CD4-positive, alpha-beta T cell treated with Interferon alpha-2 for 1 hour (primary cell): Measurements from ENCODE around the gene GRAP2.
"Not testable (repeated sequence)": the region's sequence is repeated elsewhere in the genome, so short reads cannot be mapped to it uniquely, and the experiment has no call there.

Experiments used
- DNase-seq, 2 donors: peaks; one replicate each; pipeline ENCODE4 v3.0.0-alpha.2; 2020 to 2022

Gene GRAP2

DNA sequence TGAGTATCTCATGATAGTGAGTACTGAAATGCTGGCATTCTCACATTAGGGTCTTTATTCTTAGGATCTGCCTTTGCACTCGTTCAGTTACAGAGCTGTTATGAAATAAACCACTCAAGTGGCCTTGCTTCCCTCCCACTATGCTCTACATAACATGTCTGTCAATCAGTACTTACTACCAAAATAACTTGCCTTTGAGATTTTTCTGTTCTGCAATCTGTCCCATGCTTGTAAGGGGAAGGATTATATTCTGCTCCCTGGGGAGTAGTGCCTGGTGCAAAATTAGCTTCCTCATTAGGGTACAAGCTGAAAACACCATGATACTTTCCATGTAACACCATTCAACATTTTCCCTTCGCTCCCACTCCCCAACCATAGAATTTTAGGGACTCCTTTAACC, 1.9 kb upstream of the GRAP2 start:
- peak in 1 of 2 donors; percentile 38 for DNase-seq

- DNase-seq = no peak
These were observed 772 bp downstream of the GRAP2 start for GRCh38 chr22:39901565-39902146.

GRCh38 chr22:39904024-39904423, 3.1 kb downstream of the GRAP2 start:
- not testable (repeated sequence) for DNase-seq

GRCh38 chr22:39904862-39905261, 4.0 kb downstream of the GRAP2 start:
- no peak for DNase-seq

DNA sequence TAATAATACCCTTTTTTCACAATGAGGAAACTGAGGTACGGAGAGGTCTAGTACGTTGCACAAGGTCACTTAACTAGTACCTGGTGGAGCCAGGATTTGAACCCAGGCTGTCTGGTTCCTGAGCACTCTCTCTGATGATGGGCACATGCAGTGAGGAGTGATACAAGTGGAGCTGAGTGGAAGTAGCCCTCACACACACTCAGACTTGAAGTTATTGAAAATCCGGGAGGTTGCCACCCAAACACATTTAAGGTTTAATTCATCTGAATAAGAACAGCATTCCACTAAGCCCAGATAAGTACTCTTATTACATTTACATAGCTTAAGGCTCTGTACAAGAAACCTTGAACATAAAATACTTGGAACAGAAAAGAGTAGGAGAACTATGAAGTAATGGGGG, 4.8 kb downstream of the GRAP2 start:
- DNase-seq = no peak

DNA sequence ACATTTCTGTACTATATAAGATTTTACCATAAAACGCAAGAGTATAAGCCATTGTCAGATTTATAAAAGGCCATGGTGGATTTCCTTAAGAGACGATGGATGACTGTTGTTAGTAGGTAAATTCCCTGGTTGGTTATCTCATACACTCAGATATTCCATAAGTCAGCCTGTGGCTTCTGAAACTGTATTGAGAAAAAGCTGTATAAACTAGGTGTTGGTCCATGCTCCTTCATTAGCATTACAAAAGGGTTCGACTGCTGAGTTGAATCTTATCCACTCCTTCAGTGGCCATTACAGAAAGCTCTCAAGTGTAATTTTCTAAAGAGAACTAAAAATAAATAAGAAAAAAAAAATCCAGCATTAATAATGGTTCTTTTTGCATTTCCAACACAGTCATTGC, 5.3 kb downstream of the GRAP2 start:
- no peak for DNase-seq

DNA sequence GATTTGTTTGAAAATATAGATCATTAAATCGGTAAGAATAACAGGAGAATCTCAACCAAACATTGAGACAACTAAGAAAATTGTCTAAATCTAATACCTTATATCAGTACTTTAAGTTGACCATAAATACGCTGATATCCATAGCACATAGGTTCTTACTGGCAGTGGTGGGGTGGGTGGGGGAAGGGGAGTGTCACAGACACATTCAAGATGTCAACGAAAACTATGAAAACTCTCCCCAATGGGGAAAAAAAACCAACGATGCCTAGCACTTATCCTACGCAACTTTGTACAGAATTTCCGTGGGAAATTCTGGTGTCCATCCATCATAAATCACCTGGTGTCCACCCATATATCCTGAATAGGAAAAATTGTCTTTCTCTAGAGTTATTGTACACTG, 6.2 kb downstream of the GRAP2 start:
- no peak for DNase-seq

DNA sequence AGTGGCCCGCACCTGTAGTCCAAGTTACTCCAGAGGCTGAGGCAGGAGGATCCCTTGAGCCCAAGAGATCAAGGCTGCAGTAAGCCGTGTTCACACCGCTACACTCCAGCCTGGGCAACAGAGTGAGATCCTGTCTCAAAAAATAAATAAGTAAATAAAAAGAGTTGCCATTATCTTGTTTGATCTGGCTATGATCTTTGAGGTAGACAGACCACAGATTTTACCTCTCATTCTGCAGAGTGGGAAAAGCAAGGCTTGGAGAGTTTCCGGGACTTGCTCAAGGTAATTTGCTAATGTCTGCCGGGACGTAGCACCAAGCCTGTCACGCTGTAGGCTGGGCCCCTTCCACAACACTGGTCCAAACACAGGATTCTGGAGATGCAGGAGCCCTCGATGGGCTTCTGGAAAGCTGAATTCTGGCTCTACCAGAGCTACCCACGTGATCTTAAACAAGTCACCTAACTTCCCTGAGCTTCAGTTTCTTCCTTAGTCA, 6.8 kb downstream of the GRAP2 start:
- no peak for DNase-seq

DNA sequence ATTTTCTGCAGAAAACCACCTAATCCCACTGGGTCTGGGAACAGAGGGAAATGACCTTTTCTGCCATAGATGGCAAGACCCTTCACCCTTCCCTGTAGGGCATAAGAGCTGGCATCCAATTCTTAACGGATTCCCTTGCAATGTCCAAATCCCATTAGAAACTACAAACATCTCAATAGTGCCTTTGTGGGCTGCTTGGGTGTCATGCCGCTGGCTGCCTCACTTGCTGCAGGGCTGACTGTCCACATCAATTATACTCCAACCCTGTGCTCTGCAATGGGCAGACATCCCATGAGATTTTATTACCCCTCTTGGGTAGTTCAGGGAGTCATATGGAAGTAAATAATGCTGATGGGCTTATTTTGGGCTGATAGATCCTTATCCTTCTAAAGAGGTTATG, 7.3 kb downstream of the GRAP2 start:
- no peak for DNase-seq

GRCh38 chr22:39908737-39909136, 7.9 kb downstream of the GRAP2 start:
- DNase-seq = no peak

DNA sequence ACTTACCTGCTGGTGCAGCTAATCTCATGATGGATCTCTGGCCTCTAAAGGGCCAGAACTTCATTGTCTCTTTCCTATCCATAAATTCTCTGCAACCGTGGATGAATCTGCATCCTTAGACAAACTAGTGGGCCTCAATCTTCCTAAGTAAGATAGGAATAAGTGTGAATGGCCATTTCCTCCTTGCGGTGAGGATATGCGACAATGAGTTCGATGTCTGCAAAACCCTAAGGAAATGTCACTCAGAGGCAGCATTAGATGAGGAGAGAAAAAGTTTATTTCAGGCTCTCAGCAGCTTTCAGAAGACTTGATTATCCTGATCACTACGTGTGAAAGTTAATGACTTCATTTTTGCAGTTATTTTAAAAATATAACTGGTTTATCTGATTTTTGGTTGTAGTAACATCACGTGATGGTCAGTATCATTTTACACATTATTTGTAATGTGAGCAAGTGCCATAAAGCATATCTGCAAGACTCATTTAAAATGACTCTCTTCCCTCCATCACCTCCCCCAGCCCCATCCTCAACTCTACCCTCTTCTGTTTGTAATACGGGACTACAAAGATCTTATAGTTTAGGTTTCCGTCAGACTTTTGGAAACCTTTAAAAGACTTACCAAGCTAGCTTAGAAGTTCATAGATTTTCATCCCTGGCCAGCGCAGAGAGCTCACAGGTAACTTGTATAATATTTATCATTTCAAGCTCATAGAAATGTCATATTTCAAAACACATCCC, 10.2 kb downstream of the GRAP2 start:
- no peak for DNase-seq

- DNase-seq = no peak
These were observed 12.4 kb downstream of the GRAP2 start for GRCh38 chr22:39913321-39913720.

GRCh38 chr22:39913886-39914285, 13.0 kb downstream of the GRAP2 start:
- no peak for DNase-seq

- no peak for DNase-seq
These were observed 13.7 kb downstream of the GRAP2 start for GRCh38 chr22:39914584-39914983.

DNA sequence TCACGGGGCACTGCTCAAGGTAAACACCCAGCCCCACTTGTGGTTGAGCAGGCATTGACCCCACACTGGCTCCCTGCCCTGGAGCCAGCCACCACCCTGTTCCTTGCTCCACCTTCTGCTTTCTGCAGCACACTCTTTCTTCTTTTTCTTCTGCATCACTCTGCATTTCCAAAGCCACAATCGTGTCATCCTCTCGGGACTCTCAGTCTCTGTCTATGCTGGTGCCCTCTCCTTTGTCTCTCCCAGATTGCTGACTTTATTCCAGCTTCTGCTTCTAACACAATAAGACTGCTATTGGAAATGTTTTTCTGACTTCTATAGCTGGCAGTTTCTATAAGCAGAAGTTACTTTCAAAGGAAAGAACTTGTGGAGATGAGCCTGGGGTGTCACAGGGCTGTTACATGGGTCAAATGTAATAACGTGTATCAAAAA, 14.4 kb downstream of the GRAP2 start:
- no peak for DNase-seq

GRCh38 chr22:39916496-39916895, 15.6 kb downstream of the GRAP2 start:
- DNase-seq = no peak

DNA sequence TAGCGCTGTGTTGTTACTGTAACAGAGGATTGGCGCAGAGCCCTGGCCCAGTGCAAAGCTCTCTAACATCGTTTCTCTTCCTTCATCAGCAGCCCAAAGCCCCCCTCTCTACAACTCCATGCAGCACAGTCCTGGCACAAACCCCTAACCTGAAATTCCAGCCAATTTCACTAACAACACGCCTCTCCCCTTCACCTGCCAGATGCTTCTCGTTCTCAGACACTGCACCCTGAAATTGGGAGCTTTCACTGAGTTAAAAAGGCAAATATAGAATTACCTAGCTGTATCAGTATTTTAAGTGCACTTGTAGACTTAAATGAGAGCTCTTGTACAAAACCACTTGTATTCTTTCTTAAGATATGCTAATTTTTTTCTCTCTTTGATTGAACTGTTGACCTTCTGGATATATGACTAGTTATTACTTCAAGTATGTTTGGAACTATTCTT, 16.3 kb downstream of the GRAP2 start:
- no peak for DNase-seq

GRCh38 chr22:39917776-39918495, 17.1 kb downstream of the GRAP2 start:
- DNase-seq = no peak

- peak; percentile 36 to 72 for DNase-seq
These were observed 19.4 kb downstream of the GRAP2 start for GRCh38 chr22:39920134-39920743.

GRCh38 chr22:39923696-39924095, 22.8 kb downstream of the GRAP2 start:
- no peak for DNase-seq

GRCh38 chr22:39924286-39924685, 23.4 kb downstream of the GRAP2 start:
- no peak for DNase-seq

- no peak for DNase-seq
These were observed 24.4 kb downstream of the GRAP2 start for GRCh38 chr22:39925273-39925672.

GRCh38 chr22:39925909-39926679, 25.2 kb downstream of the GRAP2 start:
- DNase-seq = no peak
